HepG2 (cell line): ENCODE results near the gene DYTN. TPM values are rescaled to one million over a fixed set of nuclear protein-coding genes. Genes with fewer than 3 reads are reported as not detected.

Experiments
- ATAC-seq: fragments of 200-7000 bp; cut with Tn5 transposase; 3 replicates; pipeline ENCODE4 v1.9.1; 2020; ENCODE audit warnings: mild to moderate bottlenecking, moderate library complexity
- BruUV-seq: library from RNA; stranded (reverse); fragments of 400-500 nt; replicated peaks from 2 replicates; lab custom pipeline; 2021; lab: Mats Ljungman, UMichigan
- CTCF ChIA-PET: fragments of 300-600 bp; formaldehyde crosslinking; extraction: SDS; loops from one replicate; lab custom pipeline; 2021; ENCODE audit warnings: low total read pairs, inconsistent platforms, low intra/inter-chr PET ratio; lab: Yijun Ruan, JAX
- POLR2A ChIA-PET: fragments of 350-600 bp; sonication (Branson Sonifier 250); formaldehyde crosslinking; loops from one replicate; lab custom pipeline; 2020; ENCODE audit warnings: antibody characterized with exemption, inconsistent platforms; lab: Yijun Ruan, JAX
- DNase-seq: peaks from one replicate; pipeline ENCODE4 v3.0.0-alpha.2; 2015; ENCODE audit warnings: low spot score
- FAIRE-seq: peaks from 3 replicates; lab custom pipeline; 2011; peaks lifted over from hg19 to GRCh38; lab: Jason Lieb, UNC
- H2AFZ ChIP-seq: one replicate; pipeline ENCODE4 v1.6.1; 2011; ENCODE audit warnings: low read length, inconsistent platforms
- H3K27ac ChIP-seq: fragments of 300-600 bp; 3 replicates; pipeline ENCODE4 v1.8.0; 2011; ENCODE audit warnings: mixed run types, mild to moderate bottlenecking, mixed read lengths, low read length, inconsistent platforms; ENCODE audit not compliant: insufficient read depth; ENCODE audit errors: extremely low read length
- H3K27me3 ChIP-seq, 2 experiments: fragments of 200-600 bp in 1 of 2; 2 replicates in 1 of 2; 3 replicates in 1 of 2; pipeline versions ENCODE4 v1.6.0 to v1.8.0; 2011; ENCODE audit warnings: low read length in 2 of 2, mild to moderate bottlenecking in 2 of 2, moderate library complexity in 2 of 2, inconsistent platforms in 1 of 2; ENCODE audit not compliant: insufficient read depth in 2 of 2, control insufficient read depth in 1 of 2
- H3K36me3 ChIP-seq, 2 experiments: fragments of 200-600 bp in 1 of 2; replicated peaks in 1 of 2; 2 replicates in 1 of 2; 3 replicates in 1 of 2; pipeline versions ENCODE4 v1.5.1 to v1.8.0; 2011; ENCODE audit warnings: low read length in 2 of 2, inconsistent platforms in 1 of 2; ENCODE audit not compliant: insufficient read depth in 2 of 2, control insufficient read depth in 1 of 2
- H3K4me1 ChIP-seq: 2 replicates; pipeline ENCODE4 v1.5.1; 2012; ENCODE audit warnings: low read length, inconsistent platforms; ENCODE audit not compliant: insufficient read depth
- H3K4me2 ChIP-seq: 2 replicates; pipeline ENCODE4 v1.6.0; 2011; ENCODE audit warnings: low read depth, low read length, inconsistent platforms
- H3K4me3 ChIP-seq, 3 experiments: fragments of 200-600 bp in 1 of 3; sonication (generic), shearing (Covaris generic) in 1 of 3; replicated peaks in 1 of 3; 2 replicates each; pipeline ENCODE4 v1.5.1; 2011 to 2016; ENCODE audit warnings: low read length in 3 of 3, inconsistent platforms in 2 of 3, low read depth in 2 of 3, mild to moderate bottlenecking in 2 of 3, control low read depth in 1 of 3, mixed read lengths in 1 of 3; ENCODE audit not compliant: insufficient read depth in 1 of 3
- H3K79me2 ChIP-seq: one replicate; pipeline ENCODE4 v1.6.1; 2011; ENCODE audit warnings: low read length, inconsistent platforms; ENCODE audit not compliant: insufficient read depth
- H3K9ac ChIP-seq: 2 replicates; pipeline ENCODE4 v1.6.0; 2011; ENCODE audit warnings: mild to moderate bottlenecking, low read depth, low read length, inconsistent platforms; ENCODE audit not compliant: insufficient read depth
- H3K9me3 ChIP-seq: 2 replicates; pipeline ENCODE4 v1.5.1; 2012; ENCODE audit warnings: mild to moderate bottlenecking, low read length
- H4K20me1 ChIP-seq: 2 replicates; pipeline ENCODE4 v1.6.0; 2011; ENCODE audit warnings: inconsistent platforms, mild to moderate bottlenecking, low read length, moderate library complexity; ENCODE audit not compliant: insufficient read depth
- CHCHD3 ChIP-seq: sonication (generic); formaldehyde crosslinking; IDR thresholded peaks from 2 replicates; pipeline ENCODE4 v1.8.0; 2022; ENCODE audit warnings: mild to moderate bottlenecking, missing genetic modification reagents, moderate library complexity
- DDIT3 ChIP-seq: sonication (generic); formaldehyde crosslinking; IDR thresholded peaks from 2 replicates; pipeline ENCODE4 v1.4.0; 2020; ENCODE audit warnings: mild to moderate bottlenecking, missing genetic modification reagents
- FOXA3 ChIP-seq: IDR thresholded peaks from 2 replicates; pipeline ENCODE4 v1.6.1; 2016; ENCODE audit warnings: missing genetic modification reagents, missing compliant biosample characterization
- GABPA ChIP-seq, 2 experiments: IDR thresholded peaks; 2 replicates each; pipeline ENCODE4 v1.6.1; 2011 to 2016; ENCODE audit warnings: low read depth in 2 of 2, low read length in 1 of 2, missing biosample characterization in 1 of 2, missing genetic modification characterization in 1 of 2
- GLMP ChIP-seq: sonication (generic); formaldehyde crosslinking; IDR thresholded peaks from 2 replicates; pipeline ENCODE4 v1.9.0; 2021; ENCODE audit warnings: missing genetic modification reagents, mild to moderate bottlenecking, borderline replicate concordance
- MEIS1 ChIP-seq: sonication (generic); formaldehyde crosslinking; IDR thresholded peaks from 2 replicates; pipeline ENCODE4 v1.9.0; 2021; ENCODE audit warnings: mild to moderate bottlenecking, missing genetic modification reagents, moderate library complexity, borderline replicate concordance
- PBX3 ChIP-seq: sonication (generic); formaldehyde crosslinking; IDR thresholded peaks from 2 replicates; pipeline ENCODE4 v1.8.1; 2023; ENCODE audit warnings: missing genetic modification reagents, inconsistent platforms, borderline replicate concordance
- SNAPC4 ChIP-seq: sonication (generic); formaldehyde crosslinking; IDR thresholded peaks from 2 replicates; pipeline ENCODE4 v1.4.0; 2020; ENCODE audit warnings: mild to moderate bottlenecking, missing genetic modification reagents
- ZFP41 ChIP-seq: sonication (generic); formaldehyde crosslinking; IDR thresholded peaks from 2 replicates; pipeline ENCODE4 v1.4.0; 2020; ENCODE audit warnings: mild to moderate bottlenecking, missing genetic modification reagents, borderline replicate concordance
- ZNF235 ChIP-seq: sonication (generic); formaldehyde crosslinking; IDR thresholded peaks from 2 replicates; pipeline ENCODE4 v1.8.1; 2023; ENCODE audit warnings: mild to moderate bottlenecking, missing genetic modification reagents, borderline replicate concordance
- ZNF296 ChIP-seq: sonication (generic); formaldehyde crosslinking; conservative IDR thresholded peaks from 2 replicates; pipeline ENCODE4 v1.5.0; 2020; ENCODE audit warnings: mild to moderate bottlenecking, missing genetic modification reagents
- ZNF33B ChIP-seq: sonication (generic); formaldehyde crosslinking; IDR thresholded peaks from 2 replicates; pipeline ENCODE4 v1.5.1; 2020; ENCODE audit warnings: mild to moderate bottlenecking, missing genetic modification reagents
- ZNF607 ChIP-seq: sonication (generic); formaldehyde crosslinking; IDR thresholded peaks from 2 replicates; pipeline ENCODE4 v1.5.1; 2020; ENCODE audit warnings: missing genetic modification reagents, mild to moderate bottlenecking, borderline replicate concordance
- ZNF782 ChIP-seq: sonication (generic); formaldehyde crosslinking; IDR thresholded peaks from 2 replicates; pipeline ENCODE4 v1.4.0; 2020; ENCODE audit warnings: missing genetic modification reagents, mild to moderate bottlenecking, borderline replicate concordance
- ZNF839 ChIP-seq: sonication (generic); formaldehyde crosslinking; IDR thresholded peaks from 2 replicates; pipeline ENCODE4 v1.4.0; 2020; ENCODE audit warnings: missing genetic modification reagents, mild to moderate bottlenecking, borderline replicate concordance
- WGBS: methylation state at CpG from one replicate; pipeline ENCODE4 v1.1.6; 2017; ENCODE audit warnings: low lambda C conversion rate; 5-methylcytosine and 5-hydroxymethylcytosine counted together
- in situ Hi-C: cut with HindIII; loops from 2 replicates; pipeline ENCODE4 v1.10.0; 2017; ENCODE audit warnings: low pct_unique_long_range_greater_than_20kb; ENCODE audit not compliant: extremely low pct_ligation_motif_present
- intact Hi-C: fragments of 100-400 bp; cut with micrococcal nuclease; formaldehyde crosslinking; loops from one replicate; pipeline ENCODE4 v1.10.0; 2022; ENCODE audit not compliant: unreplicated experiment
- polyA plus RNA-seq, 8 experiments: library from polyadenylated mRNA; depleted of rRNA in 3 of 8; stranded (reverse) in 7 of 8; unstranded in 1 of 8; fragments of >200 nt; fragmentation: Illumina TruSeq in 4 of 8; extraction: Trizol in 4 of 8; gene quantifications; 2 replicates each; pipeline versions ENCODE4 v1.2.1 to v1.2.3, GENCODE V29; 2011 to 2016; ENCODE audit warnings: low read depth in 4 of 8, missing spikeins in 1 of 8, mixed read lengths in 1 of 8; ENCODE audit not compliant: insufficient read depth in 1 of 8
- total RNA-seq, 5 experiments: library from RNA; depleted of rRNA; stranded (reverse); fragments of >200 nt; fragmentation: Illumina TruSeq; extraction: Trizol; gene quantifications; 2 replicates each; pipeline ENCODE4 v1.2.3, GENCODE V29; 2016; ENCODE audit warnings: low read depth in 1 of 5

Gene DYTN
- total and polyA plus RNA-seq, 2 of the 13 experiments (the other 11 are each of a cell fraction or from before 2014, with no cell fraction given): not detected

GRCh38 chr2:206701952-206702605 lies 16.1 kb downstream of the DYTN start (continued):
- no peak for TF ChIP-seq SNAPC4 (CRISPR knock-in tag)
- no peak for TF ChIP-seq ZNF235 (CRISPR knock-in tag)
- TF ChIP-seq, all 625 proteins: peak for 0

GRCh38 chr2:206700156-206700555 lies 18.0 kb downstream of the DYTN start:
- in situ Hi-C loops (no loop called here), intact Hi-C loops (no loop called here)
- FAIRE-seq: no peak
- no peaks in the 10 kb centered on the region for H3K79me2 ChIP-seq
- CTCF ChIA-PET: no interaction called here
- no peak overlapping the region for H3K27ac ChIP-seq
- peaks cover 0 to 13% of the 10 kb centered on the region in 2 experiments; a peak in 1 of 5 replicates for H3K27me3 ChIP-seq
- TF ChIP-seq FOXA3 (CRISPR knock-in tag) (no peak), GABPA (IDR thresholded peaks at IDR 0.05; ENCODE audit: low read depth, low read length) (no peak), GABPA (CRISPR knock-in tag; IDR thresholded peaks at IDR 0.05; ENCODE audit: low read depth) (no peak), GLMP (CRISPR knock-in tag) (no peak), CHCHD3 (no peak), ZNF782 (CRISPR knock-in tag) (no peak), ZNF296 (CRISPR knock-in tag) (no peak), DDIT3 (CRISPR knock-in tag) (no peak), PBX3 (CRISPR knock-in tag) (no peak), ZNF33B (no peak), ZFP41 (no peak), ZNF607 (no peak), ZNF839 (CRISPR knock-in tag) (no peak), MEIS1 (CRISPR knock-in tag) (no peak)
- no peak for ATAC-seq
- H3K9ac ChIP-seq: no peak overlapping the region
- BruUV-seq: no TSS peak
- POLR2A ChIA-PET: no interaction called here
- no peaks in the 10 kb centered on the region for H3K9me3 ChIP-seq
- H3K4me3 ChIP-seq: no peak overlapping the region
- DNase-seq: no peak
- H3K4me2 ChIP-seq: no peak overlapping the region
- no peak overlapping the region for H2AFZ ChIP-seq
- 7% methylated on average over 8 of the region's 8 CpGs for WGBS
- H4K20me1 ChIP-seq: no peaks in the 10 kb centered on the region
- no peaks in the 10 kb centered on the region for H3K36me3 ChIP-seq
- H3K4me1 ChIP-seq: no peaks in the 10 kb centered on the region
